H9 (cell line): ENCODE measurements around the gene PRR16. TPM values are rescaled to one million over a fixed set of nuclear protein-coding genes. Genes with fewer than 3 reads are reported as not detected.

Experiments
- DNase-seq: peaks from one replicate; pipeline ENCODE4 v3.0.0-alpha.2; 2017
- H2AFZ ChIP-seq: one replicate; pipeline ENCODE4 v1.6.1; 2013; ENCODE audit warnings: mild to moderate bottlenecking, low read length, control low read depth, moderate library complexity
- H2AK5ac ChIP-seq: 2 replicates; pipeline ENCODE4 v1.6.1; 2013; ENCODE audit warnings: low read length, control low read depth, mixed read lengths; ENCODE audit not compliant: insufficient read length
- H2BK120ac ChIP-seq: one replicate; pipeline ENCODE4 v1.6.1; 2013; ENCODE audit warnings: low read depth, mild to moderate bottlenecking, low read length, control low read depth, inconsistent platforms; ENCODE audit not compliant: poor library complexity, severe bottlenecking
- H2BK12ac ChIP-seq: 2 replicates; pipeline ENCODE4 v1.6.1; 2013; ENCODE audit warnings: low read length, control low read depth, mixed read lengths, low read depth; ENCODE audit not compliant: insufficient read length
- H2BK15ac ChIP-seq: 2 replicates; pipeline ENCODE4 v1.6.1; 2013; ENCODE audit warnings: low read depth, low read length, control low read depth
- H2BK20ac ChIP-seq: one replicate; pipeline ENCODE4 v1.6.1; 2013; ENCODE audit warnings: low read depth, mild to moderate bottlenecking, low read length, control low read depth, inconsistent platforms; ENCODE audit not compliant: poor library complexity, severe bottlenecking
- H2BK5ac ChIP-seq: 2 replicates; pipeline ENCODE4 v1.6.1; 2013; ENCODE audit warnings: low read length, control low read depth, mixed read lengths; ENCODE audit not compliant: insufficient read length
- H3K14ac ChIP-seq: 2 replicates; pipeline ENCODE4 v1.6.1; 2013; ENCODE audit warnings: low read length, control low read depth; ENCODE audit not compliant: insufficient read depth
- H3K18ac ChIP-seq: 2 replicates; pipeline ENCODE4 v1.6.1; 2013; ENCODE audit warnings: low read depth, mild to moderate bottlenecking, mixed read lengths, low read length, control low read depth; ENCODE audit not compliant: insufficient read length
- H3K23ac ChIP-seq: 2 replicates; pipeline ENCODE4 v1.6.1; 2013; ENCODE audit warnings: low read length, control low read depth, mixed read lengths, low read depth; ENCODE audit not compliant: insufficient read length
- H3K23me2 ChIP-seq: 2 replicates; pipeline ENCODE4 v1.6.1; 2013; ENCODE audit warnings: low read depth, mild to moderate bottlenecking, mixed read lengths, low read length, control low read depth; ENCODE audit not compliant: insufficient read length, poor library complexity, severe bottlenecking
- H3K27ac ChIP-seq: 2 replicates; pipeline ENCODE4 v1.5.1; 2013; ENCODE audit warnings: low read length, control low read depth, mixed read lengths, low read depth; ENCODE audit not compliant: insufficient read length
- H3K27me3 ChIP-seq: 2 replicates; pipeline ENCODE4 v1.6.1; 2013; ENCODE audit warnings: low read length, control low read depth, inconsistent platforms; ENCODE audit not compliant: insufficient read depth
- H3K4ac ChIP-seq: 2 replicates; pipeline ENCODE4 v1.6.1; 2013; ENCODE audit warnings: low read depth, mild to moderate bottlenecking, control low read depth, inconsistent platforms, low read length, moderate library complexity
- H3K4me1 ChIP-seq: 2 replicates; pipeline ENCODE4 v1.6.1; 2013; ENCODE audit warnings: low read length, control low read depth, inconsistent platforms; ENCODE audit not compliant: insufficient read depth
- H3K4me2 ChIP-seq: 2 replicates; pipeline ENCODE4 v1.6.1; 2013; ENCODE audit warnings: low read length, control low read depth, mixed read lengths; ENCODE audit not compliant: insufficient read length, insufficient read depth
- H3K56ac ChIP-seq: 2 replicates; pipeline ENCODE4 v1.6.1; 2013; ENCODE audit warnings: low read depth, mild to moderate bottlenecking, mixed read lengths, low read length, control low read depth; ENCODE audit not compliant: insufficient read length
- H3K79me1 ChIP-seq: 2 replicates; pipeline ENCODE4 v1.6.1; 2013; ENCODE audit warnings: low read depth, mild to moderate bottlenecking, moderate library complexity, low read length, control low read depth, inconsistent platforms; ENCODE audit not compliant: insufficient read depth, poor library complexity, severe bottlenecking
- H3K79me2 ChIP-seq: 2 replicates; pipeline ENCODE4 v1.6.1; 2013; ENCODE audit warnings: low read length, control low read depth, inconsistent platforms; ENCODE audit not compliant: insufficient read depth
- H3K9ac ChIP-seq: 2 replicates; pipeline ENCODE4 v1.6.1; 2013; ENCODE audit warnings: low read length, control low read depth, mixed read lengths; ENCODE audit not compliant: insufficient read length; ENCODE audit errors: extremely low read depth
- H3K9me3 ChIP-seq: one replicate; pipeline ENCODE4 v1.6.1; 2013; ENCODE audit warnings: low read depth, low read length, inconsistent platforms; ENCODE audit not compliant: control insufficient read depth
- H3T11ph ChIP-seq: one replicate; pipeline ENCODE4 v1.6.1; 2013; ENCODE audit warnings: mild to moderate bottlenecking, low read length, control low read depth, inconsistent platforms
- H4K20me1 ChIP-seq: one replicate; pipeline ENCODE4 v1.6.1; 2013; ENCODE audit not compliant: control insufficient read depth, insufficient read length, insufficient read depth
- H4K5ac ChIP-seq: 2 replicates; pipeline ENCODE4 v1.6.1; 2013; ENCODE audit warnings: low read depth, mild to moderate bottlenecking, mixed read lengths, low read length, control low read depth; ENCODE audit not compliant: insufficient read length
- H4K8ac ChIP-seq: replicated peaks from 2 replicates; pipeline ENCODE4 v1.6.1; 2013; ENCODE audit warnings: low read length, control low read depth, mixed read lengths, low read depth; ENCODE audit not compliant: insufficient read length
- H4K91ac ChIP-seq: 2 replicates; pipeline ENCODE4 v1.6.1; 2013; ENCODE audit warnings: low read depth, mild to moderate bottlenecking, moderate library complexity, mixed read lengths, low read length, control low read depth; ENCODE audit not compliant: insufficient read length
- H3K27ac Mint-ChIP-seq, 3 experiments: 2 replicates in 2 of 3; 3 replicates in 1 of 3; pipeline ENCODE4 v1.8.0; 2020 to 2021; ENCODE audit warnings: mixed read lengths in 3 of 3, mild to moderate bottlenecking in 1 of 3, moderate library complexity in 1 of 3
- H3K27me3 Mint-ChIP-seq: 2 replicates; pipeline ENCODE4 v1.8.0; 2021; ENCODE audit warnings: low read depth, mild to moderate bottlenecking, moderate library complexity, mixed read lengths
- H3K36me3 Mint-ChIP-seq, 3 experiments: 2 replicates in 2 of 3; 3 replicates in 1 of 3; pipeline ENCODE4 v1.8.0; 2020 to 2021; ENCODE audit warnings: low read depth in 3 of 3, mixed read lengths in 3 of 3; ENCODE audit not compliant: insufficient read depth in 1 of 3
- H3K4me1 Mint-ChIP-seq, 2 experiments: 2 replicates each; pipeline ENCODE4 v1.8.0; 2020; ENCODE audit warnings: mixed read lengths in 2 of 2
- H3K4me3 Mint-ChIP-seq, 2 experiments: 2 replicates in 1 of 2; 3 replicates in 1 of 2; pipeline ENCODE4 v1.8.0; 2020 to 2021; ENCODE audit warnings: mild to moderate bottlenecking in 2 of 2, mixed read lengths in 2 of 2, moderate library complexity in 1 of 2
- H3K9me3 Mint-ChIP-seq, 2 experiments: 2 replicates in 1 of 2; 3 replicates in 1 of 2; pipeline ENCODE4 v1.8.0; 2020; ENCODE audit warnings: mild to moderate bottlenecking in 2 of 2, mixed read lengths in 2 of 2, moderate library complexity in 1 of 2
- WGBS: extraction: QIAGEN DNeasy Blood & Tissue Kit; methylation state at CpG from one replicate; pipeline ENCODE4 v1.1.7; 2013; ENCODE audit warnings: missing lambda C conversion rate, low lambda C conversion rate, mixed read lengths; ENCODE audit not compliant: insufficient read length; ENCODE audit errors: extremely low coverage; 5-methylcytosine and 5-hydroxymethylcytosine counted together
- total RNA-seq: library from RNA; stranded (reverse); gene quantifications from 2 replicates; pipeline ENCODE4 v1.2.1, GENCODE V29; 2021
- TF ChIP-seq, protein P1 (sequence below): fragments of 200-600 bp; sonication (generic); conservative IDR thresholded peaks from 3 replicates; pipeline ENCODE4 v1.8.0; 2021; ENCODE audit warnings: antibody characterized with exemption, mild to moderate bottlenecking

The PRR16 gene
- total RNA-seq, 1 experiment from 2014 or later: 0.13 TPM

DNA sequence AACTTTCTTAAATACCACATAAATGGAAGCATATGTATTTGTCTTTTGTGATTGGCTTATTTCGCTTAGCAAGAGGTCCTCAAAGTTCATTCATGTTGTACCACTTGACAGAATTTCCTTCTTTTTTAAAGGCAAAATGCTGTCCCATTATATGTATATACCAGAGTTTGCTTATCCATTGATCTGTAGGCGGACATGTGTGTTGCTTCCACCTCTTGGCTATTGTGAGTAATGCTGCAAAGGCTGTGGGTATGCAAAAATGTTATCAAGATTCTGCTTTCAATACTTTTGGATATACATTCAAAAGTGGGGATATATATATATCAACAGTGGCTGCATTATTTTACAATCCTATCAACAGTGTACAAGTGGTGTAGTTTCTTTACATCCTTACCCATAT lies 271.0 kb downstream of the PRR16 start:
- Mint-ChIP-seq H3K36me3 (no peaks in the 10 kb centered on the region), H3K27me3 (no peaks in the 10 kb centered on the region), H3K4me1 (peaks cover 5 to 15% of the 10 kb centered on the region in 2 experiments), H3K9me3 (no peaks in the 10 kb centered on the region), H3K4me3 (no peak overlapping the region), H3K27ac (no peak overlapping the region)
- DNase-seq: no peak
- Histone ChIP-seq H3K9me3 (no peaks in the 10 kb centered on the region), H2AK5ac (no peak overlapping the region), H3T11ph (no peak overlapping the region), H2BK12ac (no peak overlapping the region), H3K27ac (no peak overlapping the region), H4K5ac (no peak overlapping the region), H2AFZ (no peak overlapping the region), H4K20me1 (no peaks in the 10 kb centered on the region), H3K27me3 (no peaks in the 10 kb centered on the region), H3K23me2 (no peaks in the 10 kb centered on the region), H3K79me2 (no peaks in the 10 kb centered on the region), H2BK120ac (no peak overlapping the region), H3K4me2 (no peak overlapping the region), H3K18ac (no peak overlapping the region), H3K79me1 (no peaks in the 10 kb centered on the region), H4K91ac (no peak overlapping the region), H3K14ac (no peak overlapping the region), H3K4ac (no peak overlapping the region), H3K4me1 (no peaks in the 10 kb centered on the region), H3K9ac (no peak overlapping the region), H2BK20ac (no peak overlapping the region), H2BK5ac (no peak overlapping the region), H4K8ac (no peak overlapping the region), H3K23ac (no peak overlapping the region), H3K56ac (no peak overlapping the region), H2BK15ac (no peak overlapping the region)
- WGBS: no CpG with 5 or more reads among the region's 2 CpGs
- TF ChIP-seq, protein P1, sequence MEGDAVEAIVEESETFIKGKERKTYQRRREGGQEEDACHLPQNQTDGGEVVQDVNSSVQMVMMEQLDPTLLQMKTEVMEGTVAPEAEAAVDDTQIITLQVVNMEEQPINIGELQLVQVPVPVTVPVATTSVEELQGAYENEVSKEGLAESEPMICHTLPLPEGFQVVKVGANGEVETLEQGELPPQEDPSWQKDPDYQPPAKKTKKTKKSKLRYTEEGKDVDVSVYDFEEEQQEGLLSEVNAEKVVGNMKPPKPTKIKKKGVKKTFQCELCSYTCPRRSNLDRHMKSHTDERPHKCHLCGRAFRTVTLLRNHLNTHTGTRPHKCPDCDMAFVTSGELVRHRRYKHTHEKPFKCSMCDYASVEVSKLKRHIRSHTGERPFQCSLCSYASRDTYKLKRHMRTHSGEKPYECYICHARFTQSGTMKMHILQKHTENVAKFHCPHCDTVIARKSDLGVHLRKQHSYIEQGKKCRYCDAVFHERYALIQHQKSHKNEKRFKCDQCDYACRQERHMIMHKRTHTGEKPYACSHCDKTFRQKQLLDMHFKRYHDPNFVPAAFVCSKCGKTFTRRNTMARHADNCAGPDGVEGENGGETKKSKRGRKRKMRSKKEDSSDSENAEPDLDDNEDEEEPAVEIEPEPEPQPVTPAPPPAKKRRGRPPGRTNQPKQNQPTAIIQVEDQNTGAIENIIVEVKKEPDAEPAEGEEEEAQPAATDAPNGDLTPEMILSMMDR: no peak; the same call in 2 of the 3 replicates
